ENCODE data around the gene RTRAF.
A peak's percentile ranks its signal among the peaks of the same experiment; 100 is the strongest.

RTRAF gene

GRCh38 chr14:51996148-51996746 lies 6.9 kb downstream of the RTRAF start:
- DNase-seq, result peak; percentile 48

GRCh38 chr14:51998348-51998747 lies 9.0 kb downstream of the RTRAF start:
- DNase-seq, result no peak

GRCh38 chr14:51999084-51999483 lies 9.7 kb downstream of the RTRAF start:
- DNase-seq, result peak; percentile 75

- DNase-seq, result peak; percentile 39
These were observed 10.8 kb downstream of the RTRAF start for GRCh38 chr14:52000019-52000582.

- DNase-seq, result no peak
These were observed 11.3 kb downstream of the RTRAF start for GRCh38 chr14:52000696-52001095.

- no peak for DNase-seq
These were observed 13.2 kb downstream of the RTRAF start for GRCh38 chr14:52002542-52002941.

- DNase-seq, result no peak
These were observed 14.0 kb downstream of the RTRAF start for GRCh38 chr14:52003324-52003723.

- no peak for DNase-seq
These were observed 16.3 kb downstream of the RTRAF start for GRCh38 chr14:52005625-52006024.

GRCh38 chr14:52006361-52006760 lies 17.0 kb downstream of the RTRAF start:
- DNase-seq, result no peak

- DNase-seq, result no peak
These were observed 17.9 kb downstream of the RTRAF start for GRCh38 chr14:52007211-52007610.

- no peak for DNase-seq
These were observed 18.3 kb downstream of the RTRAF start for GRCh38 chr14:52007637-52008036.

- DNase-seq, result no peak
These were observed 18.8 kb downstream of the RTRAF start for GRCh38 chr14:52008136-52008535.

GRCh38 chr14:52010173-52010693 lies 20.9 kb downstream of the RTRAF start:
- no peak for DNase-seq

- DNase-seq, result no peak
These were observed 22.2 kb downstream of the RTRAF start for GRCh38 chr14:52011523-52011922.

- no peak for DNase-seq
These were observed 23.3 kb downstream of the RTRAF start for GRCh38 chr14:52012635-52013034.

GRCh38 chr14:52013984-52014600 lies 24.7 kb downstream of the RTRAF start:
- no peak for DNase-seq

- no peak for DNase-seq
These were observed 25.4 kb downstream of the RTRAF start for GRCh38 chr14:52014601-52015267.

- DNase-seq, result peak; percentile 19
These were observed 26.2 kb downstream of the RTRAF start for GRCh38 chr14:52015411-52016030.

GRCh38 chr14:52018252-52018651 lies 28.9 kb downstream of the RTRAF start:
- DNase-seq, result no peak

GRCh38 chr14:52018970-52019369 lies 29.6 kb downstream of the RTRAF start:
- no peak for DNase-seq

GRCh38 chr14:52020161-52020714 lies 30.9 kb downstream of the RTRAF start:
- DNase-seq, result no peak

GRCh38 chr14:52020866-52021717 lies 31.7 kb downstream of the RTRAF start:
- no peak for DNase-seq

Data from fibroblast of skin of right quadriceps (primary cell).